HUES64 (cell line): ENCODE measurements around the gene SPACA7.
A peak's percentile ranks its signal among the peaks of the same experiment; 100 is the strongest.

Experiments used
- H3K27ac ChIP-seq: 2 replicates; pipeline ENCODE4 v1.7.0; 2013; ENCODE audit warnings: low read depth, low read length, inconsistent platforms
- H3K27me3 ChIP-seq: 2 replicates; pipeline ENCODE4 v1.6.1; 2013; ENCODE audit warnings: mild to moderate bottlenecking, low read length; ENCODE audit not compliant: insufficient read depth
- H3K36me3 ChIP-seq: 2 replicates; pipeline ENCODE4 v1.6.1; 2013; ENCODE audit warnings: mild to moderate bottlenecking, low read length; ENCODE audit not compliant: insufficient read depth
- H3K4me1 ChIP-seq: 2 replicates; pipeline ENCODE4 v1.6.1; 2013; ENCODE audit warnings: mild to moderate bottlenecking, low read length, moderate library complexity; ENCODE audit not compliant: insufficient read depth
- H3K4me3 ChIP-seq: 2 replicates; pipeline ENCODE4 v1.5.1; 2013; ENCODE audit warnings: mild to moderate bottlenecking, low read length, moderate library complexity
- H3K9ac ChIP-seq: 2 replicates; pipeline ENCODE4 v1.6.1; 2013; ENCODE audit warnings: mild to moderate bottlenecking, low read depth, low read length
- H3K9me3 ChIP-seq: 2 replicates; pipeline ENCODE4 v1.6.1; 2013; ENCODE audit warnings: low read depth, low read length; ENCODE audit not compliant: insufficient read depth
- WGBS: fragments of 150-250, 120-280 bp; methylation state at CpG from one replicate; pipeline ENCODE4 v1.1.7; 2013; ENCODE audit warnings: missing lambda C conversion rate; 5-methylcytosine and 5-hydroxymethylcytosine counted together

SPACA7 gene

DNA sequence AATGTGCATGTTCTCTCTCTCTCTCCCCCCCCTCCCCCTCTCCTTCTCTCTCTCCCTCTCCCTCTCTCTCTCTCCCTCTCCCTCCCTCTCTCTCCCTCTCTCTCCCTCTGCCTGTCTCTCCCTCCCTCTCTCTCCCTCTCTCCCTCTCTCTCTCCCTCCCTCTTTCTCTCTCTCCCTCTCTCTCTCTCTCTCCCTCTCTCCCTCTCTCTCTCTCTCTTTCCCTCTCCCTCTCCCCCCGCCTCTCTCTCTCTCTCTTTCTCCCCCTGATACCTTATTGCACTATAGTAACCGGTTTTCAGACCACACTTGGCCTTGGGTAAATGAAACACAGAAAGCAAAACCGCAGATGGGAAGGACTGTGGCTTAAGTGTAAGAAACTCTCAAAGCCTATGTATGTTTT is 34.7 kb upstream of the SPACA7 start:
- Histone ChIP-seq H3K4me1 (peaks cover 6% of the 10 kb centered on the region; the same call in 1 of the 2 replicates), H3K9me3 (no peaks in the 10 kb centered on the region), H3K4me3 (no peak overlapping the region), H3K27ac (no peak overlapping the region), H3K27me3 (peaks cover 12% of the 10 kb centered on the region; the same call in 1 of the 2 replicates), H3K36me3 (no peaks in the 10 kb centered on the region), H3K9ac (no peak overlapping the region)
- WGBS: 67% methylated on average over 3 of the region's 3 CpGs

DNA sequence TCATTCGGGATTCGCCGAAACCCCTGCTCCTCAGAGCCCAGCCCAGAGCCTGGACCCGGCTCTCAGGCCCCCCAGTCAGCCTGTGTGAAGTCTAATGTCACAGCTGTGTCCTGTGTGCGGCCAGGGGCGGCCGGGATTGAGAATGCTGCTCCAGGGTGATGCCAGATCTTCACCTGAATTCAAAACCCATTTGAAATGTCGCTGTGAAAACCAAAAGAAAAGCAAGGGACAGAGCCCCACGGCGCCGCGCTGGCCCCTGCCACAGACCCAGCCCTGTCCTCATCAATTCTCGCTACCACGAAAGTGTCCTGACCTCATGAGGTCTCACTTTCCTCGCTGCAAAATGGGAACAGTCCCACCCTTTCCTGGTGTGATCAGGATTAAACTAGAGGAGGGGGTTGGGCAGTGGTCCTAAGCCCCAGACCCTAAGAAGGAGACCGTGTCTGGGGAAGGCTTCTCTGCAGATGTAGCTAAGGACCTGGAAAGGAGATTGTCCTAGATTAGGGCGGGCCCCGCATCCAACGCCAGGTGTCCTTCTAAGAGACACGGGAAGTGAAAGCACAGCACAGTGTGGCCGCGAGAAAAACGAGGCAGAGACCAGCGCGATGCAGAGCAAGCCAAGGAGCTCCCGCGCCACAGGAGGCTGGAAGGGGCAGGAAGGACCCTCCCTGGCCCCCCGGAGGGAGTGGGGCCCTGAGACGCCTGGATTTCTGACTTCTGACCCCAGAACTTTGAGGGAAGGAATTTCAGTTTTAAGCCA is 34.0 kb upstream of the SPACA7 start:
- no peak overlapping the region for H3K9ac ChIP-seq
- WGBS: 91% methylated on average over 29 of the region's 29 CpGs
- no peak overlapping the region for H3K4me3 ChIP-seq
- peaks cover 16% of the 10 kb centered on the region; the same call in 1 of the 2 replicates for H3K27me3 ChIP-seq
- no peaks in the 10 kb centered on the region for H3K36me3 ChIP-seq
- H3K4me1 ChIP-seq: peaks cover 13% of the 10 kb centered on the region
- H3K9me3 ChIP-seq: no peaks in the 10 kb centered on the region
- H3K27ac ChIP-seq: no peak overlapping the region

DNA sequence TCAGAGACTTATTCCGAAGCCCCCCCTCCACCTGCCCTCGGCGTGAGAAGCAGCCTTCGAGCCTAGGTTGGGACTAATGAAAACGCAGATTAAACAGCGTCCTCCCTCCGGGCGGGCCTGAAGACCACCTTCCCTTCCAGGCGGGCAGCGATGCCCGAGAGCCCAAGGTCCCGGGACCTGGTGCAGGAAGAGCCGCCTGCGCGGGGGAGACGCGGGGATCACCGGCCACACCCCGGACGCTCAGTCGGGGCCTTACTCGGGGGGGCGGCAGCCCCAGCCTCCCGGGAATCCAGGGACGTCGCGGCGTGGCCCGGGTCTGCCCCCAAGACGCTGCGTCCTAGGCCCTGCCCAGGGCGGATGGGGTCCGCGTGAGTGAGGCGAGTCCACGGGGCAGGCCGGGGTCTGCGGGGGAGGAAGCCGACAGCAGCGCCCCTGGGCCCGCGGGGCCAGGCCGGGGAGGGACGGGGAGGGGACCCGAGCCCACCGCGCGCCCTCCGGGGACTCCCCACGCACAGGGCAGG is 33.3 kb upstream of the SPACA7 start:
- Histone ChIP-seq H3K27ac (no peak overlapping the region), H3K36me3 (no peaks in the 10 kb centered on the region), H3K4me1 (peaks cover 21% of the 10 kb centered on the region), H3K9me3 (no peaks in the 10 kb centered on the region), H3K27me3 (peaks cover 16% of the 10 kb centered on the region; the same call in 1 of the 2 replicates), H3K4me3 (no peak overlapping the region), H3K9ac (no peak overlapping the region)
- 95% methylated on average over 50 of the region's 50 CpGs for WGBS

GRCh38 chr13:112343591-112343990 is 32.6 kb upstream of the SPACA7 start:
- Histone ChIP-seq H3K27me3 (peaks cover 16% of the 10 kb centered on the region; the same call in 1 of the 2 replicates), H3K4me3 (no peak overlapping the region), H3K4me1 (peaks cover 25% of the 10 kb centered on the region), H3K9me3 (no peaks in the 10 kb centered on the region), H3K27ac (no peak overlapping the region), H3K9ac (no peak overlapping the region), H3K36me3 (no peaks in the 10 kb centered on the region)
- WGBS: 88% methylated on average over 25 of the region's 25 CpGs

DNA sequence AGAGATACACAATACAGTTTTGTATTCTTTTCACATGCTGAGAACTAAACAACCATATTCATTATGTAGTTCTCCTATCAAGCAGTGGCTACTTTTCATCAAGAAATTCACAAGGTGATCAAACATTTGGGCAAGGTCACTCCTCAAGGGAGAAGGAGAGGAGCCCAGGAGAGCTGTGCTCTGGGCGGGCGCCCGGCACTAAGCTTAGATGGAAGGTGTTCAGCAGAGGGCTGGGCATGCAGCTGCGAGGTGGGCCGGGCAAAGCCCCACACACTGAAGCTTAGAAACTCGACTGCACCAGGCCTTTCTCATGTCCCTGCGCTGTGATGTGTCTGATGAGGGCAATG is 30.4 kb upstream of the SPACA7 start:
- Histone ChIP-seq H3K27ac (no peak overlapping the region), H3K27me3 (peaks cover 18% of the 10 kb centered on the region; the same call in 1 of the 2 replicates), H3K4me3 (no peak overlapping the region), H3K4me1 (peaks cover 25% of the 10 kb centered on the region), H3K9me3 (no peaks in the 10 kb centered on the region), H3K36me3 (no peaks in the 10 kb centered on the region), H3K9ac (no peak overlapping the region)
- WGBS: 66% methylated on average over 7 of the region's 7 CpGs

DNA sequence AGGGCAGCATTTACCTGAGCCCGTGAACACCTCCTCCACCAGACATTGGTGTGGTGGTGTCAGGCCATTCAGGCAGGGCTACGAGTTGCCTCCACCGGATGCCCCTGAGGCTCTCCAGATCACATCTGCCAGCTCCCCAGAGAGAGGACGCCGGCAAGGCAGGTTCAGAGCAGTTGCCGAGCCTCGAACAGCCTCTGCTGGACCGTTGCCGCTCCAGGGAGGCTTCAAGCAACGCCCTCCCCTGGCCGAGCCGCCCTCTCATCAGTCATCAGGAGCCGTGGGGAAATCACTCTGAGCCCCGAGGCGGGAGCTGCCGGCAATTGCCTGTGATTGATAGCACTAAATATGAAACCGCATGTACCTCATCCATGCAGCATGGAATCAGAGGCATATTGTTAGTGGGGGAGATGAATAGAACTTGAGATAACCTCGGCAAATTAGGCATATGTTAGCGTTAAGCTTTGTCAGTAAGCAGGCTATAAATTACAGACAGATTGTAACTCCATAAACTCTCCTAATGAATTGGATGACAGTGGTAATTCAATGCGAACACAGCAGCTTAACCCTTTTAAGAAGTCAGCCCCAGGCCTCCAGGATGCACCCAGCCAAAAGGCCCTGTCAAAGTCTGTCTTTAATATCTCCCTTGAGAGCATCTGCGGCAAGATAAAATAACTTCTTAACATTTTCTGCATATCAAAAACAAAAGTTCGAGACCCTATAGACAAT is 29.8 kb upstream of the SPACA7 start:
- Histone ChIP-seq H3K4me3 (no peak overlapping the region), H3K36me3 (no peaks in the 10 kb centered on the region), H3K9me3 (no peaks in the 10 kb centered on the region), H3K9ac (no peak overlapping the region), H3K27me3 (peaks cover 18% of the 10 kb centered on the region; the same call in 1 of the 2 replicates), H3K4me1 (peaks cover 25% of the 10 kb centered on the region), H3K27ac (peak overlapping the region; percentile 43; the same call in 1 of the 2 replicates)
- 21% methylated on average over 22 of the region's 22 CpGs for WGBS

- no peak overlapping the region for H3K9ac ChIP-seq
- H3K36me3 ChIP-seq: no peaks in the 10 kb centered on the region
- no peak overlapping the region for H3K4me3 ChIP-seq
- H3K27me3 ChIP-seq: peaks cover 18% of the 10 kb centered on the region; the same call in 1 of the 2 replicates
- peaks cover 25% of the 10 kb centered on the region for H3K4me1 ChIP-seq
- 5% methylated on average over 9 of the region's 9 CpGs for WGBS
- peak overlapping the region; percentile 21; the same call in 1 of the 2 replicates for H3K27ac ChIP-seq
- no peaks in the 10 kb centered on the region for H3K9me3 ChIP-seq
Observed at GRCh38 chr13:112346899-112347229, 29.3 kb upstream of the SPACA7 start.

GRCh38 chr13:112347986-112348385 is 28.2 kb upstream of the SPACA7 start:
- no peak overlapping the region for H3K27ac ChIP-seq
- no peak overlapping the region for H3K4me3 ChIP-seq
- peaks cover 36% of the 10 kb centered on the region for H3K4me1 ChIP-seq
- H3K27me3 ChIP-seq: peaks cover 18% of the 10 kb centered on the region; the same call in 1 of the 2 replicates
- WGBS: 76% methylated on average over 10 of the region's 10 CpGs
- H3K9me3 ChIP-seq: no peaks in the 10 kb centered on the region
- H3K9ac ChIP-seq: no peak overlapping the region
- H3K36me3 ChIP-seq: no peaks in the 10 kb centered on the region

DNA sequence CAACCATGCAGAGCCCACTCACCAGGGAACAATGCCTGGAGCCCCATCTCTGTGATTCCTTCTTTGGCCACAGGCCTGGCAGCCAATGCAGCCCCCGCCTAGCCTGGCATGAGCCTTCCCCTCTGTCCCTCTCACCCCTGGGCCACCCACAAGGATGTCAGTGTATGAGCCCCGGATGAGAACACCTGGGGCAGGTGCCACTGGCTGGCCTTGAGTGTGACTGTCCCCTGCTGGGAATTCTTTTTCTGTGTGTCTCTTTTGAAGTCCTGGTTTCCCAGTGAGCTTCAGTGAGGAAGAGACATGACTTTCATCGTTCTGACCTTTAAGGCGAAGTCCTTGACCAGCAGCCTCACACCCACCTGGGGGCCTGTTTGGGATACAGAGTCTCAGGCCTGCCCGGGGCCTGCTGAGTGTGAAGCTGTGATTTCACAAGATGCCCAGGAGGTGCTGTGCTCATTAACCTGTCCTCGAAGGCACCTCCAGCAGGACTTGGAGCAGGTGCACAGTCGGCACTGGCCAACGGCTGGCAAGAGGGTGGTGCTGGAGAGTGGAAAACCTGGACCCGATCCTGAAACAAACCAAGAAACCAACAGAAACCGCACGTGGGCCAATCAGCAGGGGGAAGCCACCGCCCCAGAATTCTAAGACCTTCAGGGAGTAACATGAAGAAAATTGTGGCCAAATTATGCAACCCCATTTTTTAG is 27.4 kb upstream of the SPACA7 start:
- no peaks in the 10 kb centered on the region for H3K36me3 ChIP-seq
- H3K9ac ChIP-seq: no peak overlapping the region
- no peaks in the 10 kb centered on the region for H3K9me3 ChIP-seq
- H3K4me3 ChIP-seq: no peak overlapping the region
- peaks cover 17% of the 10 kb centered on the region; the same call in 1 of the 2 replicates for H3K27me3 ChIP-seq
- 85% methylated on average over 12 of the region's 12 CpGs for WGBS
- H3K27ac ChIP-seq: no peak overlapping the region
- H3K4me1 ChIP-seq: peaks cover 37% of the 10 kb centered on the region

DNA sequence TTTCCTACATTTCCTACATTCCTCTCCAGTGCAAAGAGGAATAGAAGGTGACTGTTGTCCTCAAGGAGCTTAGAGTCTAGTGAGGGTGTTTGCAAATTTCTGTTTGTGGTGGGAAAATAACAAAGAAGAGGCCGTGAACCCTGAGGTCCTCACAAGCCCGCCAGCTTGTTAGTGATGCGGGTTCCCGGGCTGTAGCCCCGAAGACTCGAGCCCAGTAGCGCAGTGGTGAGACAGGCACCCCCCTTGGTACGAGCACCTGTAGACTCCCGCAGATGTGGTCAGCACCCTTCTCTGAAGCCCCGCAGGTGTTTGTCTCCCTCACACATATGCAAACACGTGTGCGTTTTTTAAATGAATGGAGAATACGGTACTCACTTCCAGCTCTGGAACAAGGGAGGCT is 26.5 kb upstream of the SPACA7 start:
- peaks cover 14% of the 10 kb centered on the region; the same call in 1 of the 2 replicates for H3K27me3 ChIP-seq
- H3K36me3 ChIP-seq: no peaks in the 10 kb centered on the region
- H3K9ac ChIP-seq: no peak overlapping the region
- no peaks in the 10 kb centered on the region for H3K9me3 ChIP-seq
- no peak overlapping the region for H3K4me3 ChIP-seq
- 79% methylated on average over 13 of the region's 13 CpGs for WGBS
- no peak overlapping the region for H3K27ac ChIP-seq
- peaks cover 37% of the 10 kb centered on the region for H3K4me1 ChIP-seq

GRCh38 chr13:112350300-112350699 is 25.9 kb upstream of the SPACA7 start:
- WGBS: 87% methylated on average over 11 of the region's 11 CpGs
- Histone ChIP-seq H3K4me3 (no peak overlapping the region), H3K9me3 (no peaks in the 10 kb centered on the region), H3K36me3 (no peaks in the 10 kb centered on the region), H3K9ac (no peak overlapping the region), H3K27ac (no peak overlapping the region), H3K4me1 (peaks cover 37% of the 10 kb centered on the region), H3K27me3 (peaks cover 14% of the 10 kb centered on the region; the same call in 1 of the 2 replicates)
